H1 (cell line): ENCODE results near the gene ERGIC3. TPM values are rescaled to one million over a fixed set of nuclear protein-coding genes. Genes with fewer than 3 reads are reported as not detected.
A peak's percentile ranks its signal among the peaks of the same experiment; 100 is the strongest.

ENCODE experiments used
- CTCF ChIA-PET: fragments of 300-600 bp; sonication (Branson Sonifier 250); formaldehyde crosslinking; loops from one replicate; lab custom pipeline; 2021; ENCODE audit not compliant: partially characterized antibody; lab: Charles Lee
- POLR2A ChIA-PET: fragments of 300-600 bp; sonication (Branson Sonifier 250); formaldehyde crosslinking; loops from one replicate; lab custom pipeline; 2021; ENCODE audit warnings: inconsistent platforms; ENCODE audit not compliant: partially characterized antibody; lab: Charles Lee
- DNase-seq, 2 experiments: peaks; one replicate each; pipeline versions ENCODE4 v3.0.0 to v3.0.0-alpha.2; 2010 to 2022; ENCODE audit warnings: low spot score in 2 of 2, low read depth in 1 of 2, mixed read lengths in 1 of 2
- FAIRE-seq: peaks from 2 replicates; lab custom pipeline; 2011; peaks lifted over from hg19 to GRCh38; lab: Jason Lieb, UNC
- H2AFZ ChIP-seq: 2 replicates; pipeline ENCODE4 v1.8.1; 2012; ENCODE audit warnings: low read length, inconsistent platforms
- H2AK5ac ChIP-seq: 2 replicates; pipeline ENCODE4 v1.6.1; 2013; ENCODE audit warnings: low read depth, low read length
- H2BK120ac ChIP-seq: replicated peaks from 2 replicates; pipeline ENCODE3; 2013; ENCODE audit warnings: low read depth, low read length, inconsistent platforms
- H2BK12ac ChIP-seq: 2 replicates; pipeline ENCODE4 v1.6.1; 2013; ENCODE audit warnings: low read depth, low read length
- H2BK15ac ChIP-seq: 2 replicates; pipeline ENCODE4 v1.6.1; 2013; ENCODE audit warnings: low read length
- H2BK20ac ChIP-seq: 2 replicates; pipeline ENCODE4 v1.6.1; 2013; ENCODE audit warnings: low read length
- H2BK5ac ChIP-seq: 2 replicates; pipeline ENCODE4 v1.6.1; 2013; ENCODE audit warnings: low read depth, low read length
- H3K14ac ChIP-seq: 2 replicates; pipeline ENCODE4 v1.6.1; 2013; ENCODE audit warnings: inconsistent platforms; ENCODE audit not compliant: insufficient read length
- H3K18ac ChIP-seq: 2 replicates; pipeline ENCODE4 v1.6.1; 2013; ENCODE audit warnings: low read length; ENCODE audit errors: extremely low read depth
- H3K23ac ChIP-seq: 2 replicates; pipeline ENCODE4 v1.6.1; 2013; ENCODE audit warnings: inconsistent platforms; ENCODE audit not compliant: insufficient read length
- H3K23me2 ChIP-seq: 2 replicates; pipeline ENCODE4 v1.6.1; 2013; ENCODE audit warnings: low read depth, low read length
- H3K27ac ChIP-seq: 2 replicates; pipeline ENCODE4 v1.6.1; 2011; ENCODE audit warnings: low read depth, low read length, inconsistent platforms
- H3K27me3 ChIP-seq, 4 experiments: replicated peaks in 1 of 4; 1 replicate in 1 of 4; 2 replicates in 3 of 4; pipeline versions ENCODE4 v1.6.1 to v1.8.1; 2011 to 2013; ENCODE audit warnings: low read length in 3 of 4, mild to moderate bottlenecking in 3 of 4, inconsistent platforms in 2 of 4, mixed read lengths in 2 of 4, moderate library complexity in 1 of 4; ENCODE audit not compliant: control insufficient read depth in 3 of 4, insufficient read depth in 3 of 4; ENCODE audit errors: extremely low read depth in 1 of 4
- H3K36me3 ChIP-seq, 4 experiments: 2 replicates each; pipeline versions ENCODE4 v1.6.1 to v1.8.1; 2011 to 2013; ENCODE audit warnings: mild to moderate bottlenecking in 4 of 4, low read length in 3 of 4, moderate library complexity in 2 of 4, control low read depth in 1 of 4, inconsistent platforms in 1 of 4; ENCODE audit not compliant: insufficient read depth in 4 of 4, control insufficient read depth in 2 of 4
- H3K4ac ChIP-seq: replicated peaks from 2 replicates; pipeline ENCODE3; 2013; ENCODE audit warnings: low read length, low read depth, mixed read lengths, inconsistent platforms; ENCODE audit not compliant: insufficient read length
- H3K4me1 ChIP-seq, 4 experiments: replicated peaks in 1 of 4; 1 replicate in 1 of 4; 2 replicates in 3 of 4; pipeline versions ENCODE4 v1.6.1 to v1.8.1; 2011 to 2013; ENCODE audit warnings: low read length in 3 of 4, inconsistent platforms in 2 of 4, mixed read lengths in 1 of 4; ENCODE audit not compliant: insufficient read depth in 4 of 4, control insufficient read depth in 3 of 4
- H3K4me2 ChIP-seq, 2 experiments: 2 replicates each; pipeline versions ENCODE4 v1.6.1 to v1.8.1; 2011 to 2013; ENCODE audit warnings: low read depth in 2 of 2, low read length in 2 of 2, control low read depth in 1 of 2, inconsistent platforms in 1 of 2, mild to moderate bottlenecking in 1 of 2; ENCODE audit not compliant: insufficient read depth in 1 of 2
- H3K4me3 ChIP-seq, 4 experiments: fragments of 200-600, 300-600 bp in 1 of 4; sonication (generic), shearing (Covaris generic), sonication (Bioruptor Twin) in 1 of 4; 2 replicates each; pipeline versions ENCODE4 v1.5.1 to v1.8.1; 2011 to 2016; ENCODE audit warnings: low read length in 4 of 4, low read depth in 3 of 4, control low read depth in 2 of 4, inconsistent platforms in 2 of 4, mild to moderate bottlenecking in 2 of 4, mixed read lengths in 1 of 4, moderate library complexity in 1 of 4; ENCODE audit not compliant: insufficient read depth in 2 of 4; ENCODE audit errors: extremely low read depth in 1 of 4
- H3K56ac ChIP-seq: replicated peaks from 2 replicates; pipeline ENCODE3; 2013; ENCODE audit warnings: low read depth, mild to moderate bottlenecking, mixed read lengths, low read length, inconsistent platforms; ENCODE audit not compliant: insufficient read length
- H3K79me1 ChIP-seq: 2 replicates; pipeline ENCODE4 v1.6.1; 2013; ENCODE audit warnings: low read depth, low read length, control low read depth
- H3K79me2 ChIP-seq, 2 experiments: 2 replicates each; pipeline versions ENCODE4 v1.6.1 to v1.8.1; 2012 to 2013; ENCODE audit warnings: low read length in 2 of 2, mild to moderate bottlenecking in 2 of 2, inconsistent platforms in 1 of 2; ENCODE audit not compliant: insufficient read depth in 2 of 2, control insufficient read depth in 1 of 2
- H3K9ac ChIP-seq, 4 experiments: replicated peaks in 1 of 4; 1 replicate in 1 of 4; 2 replicates in 3 of 4; pipeline versions ENCODE4 v1.6.1 to v1.8.1; 2011 to 2013; ENCODE audit warnings: low read depth in 3 of 4, low read length in 3 of 4, control low read depth in 2 of 4, mild to moderate bottlenecking in 2 of 4, moderate library complexity in 2 of 4, inconsistent platforms in 1 of 4; ENCODE audit errors: extremely low read depth in 1 of 4
- H3K9me3 ChIP-seq, 2 experiments: 2 replicates each; pipeline versions ENCODE4 v1.6.1 to v1.8.1; 2012 to 2013; ENCODE audit warnings: mild to moderate bottlenecking in 2 of 2, moderate library complexity in 2 of 2, control low read depth in 1 of 2, inconsistent platforms in 1 of 2, low read depth in 1 of 2, low read length in 1 of 2, mixed read lengths in 1 of 2; ENCODE audit not compliant: insufficient read depth in 2 of 2
- H4K20me1 ChIP-seq, 2 experiments: replicated peaks in 1 of 2; 2 replicates each; pipeline versions ENCODE3 to v1.8.1; 2011 to 2013; ENCODE audit warnings: inconsistent platforms in 2 of 2, low read length in 2 of 2, mild to moderate bottlenecking in 1 of 2; ENCODE audit not compliant: insufficient read depth in 2 of 2, control insufficient read depth in 1 of 2
- H4K5ac ChIP-seq: 2 replicates; pipeline ENCODE4 v1.6.1; 2013; ENCODE audit warnings: low read length, low read depth, mixed read lengths, inconsistent platforms; ENCODE audit not compliant: insufficient read length
- H4K8ac ChIP-seq: 2 replicates; pipeline ENCODE4 v1.8.0; 2013; ENCODE audit warnings: mild to moderate bottlenecking, moderate library complexity, low read length, inconsistent platforms; ENCODE audit not compliant: insufficient read depth; ENCODE audit errors: extremely low read depth
- H4K91ac ChIP-seq: replicated peaks from 2 replicates; pipeline ENCODE3; 2013; ENCODE audit warnings: low read length, mixed read lengths, inconsistent platforms; ENCODE audit not compliant: insufficient read length
- BACH1 ChIP-seq: IDR thresholded peaks from 2 replicates; pipeline ENCODE4 v1.6.1; 2012; ENCODE audit warnings: low read length, improper control_type of control experiment
- CREB1 ChIP-seq: IDR thresholded peaks from 2 replicates; pipeline ENCODE4 v1.6.1; 2012; ENCODE audit warnings: inconsistent platforms
- EGR1 ChIP-seq: IDR thresholded peaks from 2 replicates; pipeline ENCODE4 v1.6.1; 2011; ENCODE audit warnings: low read depth, low read length, borderline replicate concordance
- FOSL1 ChIP-seq: IDR thresholded peaks from 2 replicates; pipeline ENCODE4 v1.6.1; 2011; ENCODE audit warnings: mild to moderate bottlenecking, low read depth, low read length, moderate library complexity; ENCODE audit not compliant: insufficient read depth
- KDM1A ChIP-seq: fragments of 200-600, 300-600 bp; sonication (generic); IDR thresholded peaks from 2 replicates; pipeline ENCODE4 v1.7.1; 2016; ENCODE audit warnings: mild to moderate bottlenecking, low read length, borderline replicate concordance
- MAFK ChIP-seq: IDR thresholded peaks from 2 replicates; pipeline ENCODE4 v1.6.1; 2012; ENCODE audit warnings: low read depth, mild to moderate bottlenecking, improper control_type of control experiment, low read length
- NRF1 ChIP-seq: IDR thresholded peaks from 2 replicates; pipeline ENCODE4 v1.6.1; 2011; ENCODE audit warnings: mild to moderate bottlenecking, low read depth, low read length, improper control_type of control experiment
- SAP30 ChIP-seq: fragments of 300-600 bp; sonication (generic); IDR thresholded peaks from 2 replicates; pipeline ENCODE4 v1.7.1; 2012; ENCODE audit warnings: low read length, moderate library complexity, mild to moderate bottlenecking, inconsistent platforms; ENCODE audit not compliant: insufficient read depth, insufficient replicate concordance
- SUZ12 ChIP-seq: fragments of 200-600 bp; sonication (generic); IDR thresholded peaks from 2 replicates; pipeline ENCODE4 v1.6.1; 2012; ENCODE audit warnings: mild to moderate bottlenecking, inconsistent platforms, low read length, moderate library complexity, mixed read lengths
- TBP ChIP-seq: IDR thresholded peaks from 2 replicates; pipeline ENCODE4 v1.6.1; 2011; ENCODE audit warnings: low read depth, low read length, improper control_type of control experiment
- YY1 ChIP-seq: IDR thresholded peaks from 2 replicates; pipeline ENCODE4 v1.6.1; 2011; ENCODE audit warnings: low read depth, mild to moderate bottlenecking, low read length
- WGBS, 2 experiments: shearing (Covaris generic) in 1 of 2; methylation state at CpG; one replicate each; pipeline versions ENCODE4 v1.1.6 to v1.1.7; 2013 to 2015; ENCODE audit warnings: low lambda C conversion rate in 2 of 2, mixed read lengths in 2 of 2, inconsistent platforms in 1 of 2, low coverage in 1 of 2, missing lambda C conversion rate in 1 of 2; ENCODE audit not compliant: insufficient replicate concordance in 2 of 2, insufficient coverage in 1 of 2, insufficient read length in 1 of 2; ENCODE audit errors: extremely low coverage in 1 of 2, missing lambda C conversion rate in 1 of 2; 5-methylcytosine and 5-hydroxymethylcytosine counted together
- polyA plus RNA-seq, 7 experiments: library from polyadenylated mRNA; depleted of rRNA in 3 of 7; stranded (reverse) in 5 of 7; unstranded in 2 of 7; fragments of >200 nt in 5 of 7; fragments of 200-250 nt in 2 of 7; gene quantifications; 1 replicate in 5 of 7; 2 replicates in 1 of 7; 4 replicates in 1 of 7; pipeline versions ENCODE4 v1.2.1 to v1.2.3, GENCODE V29; 2011 to 2013; ENCODE audit warnings: missing spikeins in 2 of 7, mixed read lengths in 2 of 7
- total RNA-seq: library from RNA; stranded (reverse); fragmentation: NEBNext Ultra II Directional; extraction: Animal tissue kit (Norgen Biotek cat#: 25700); gene quantifications from 2 replicates; pipeline ENCODE4 v1.2.1, GENCODE V29; 2021

ERGIC3 gene
- total and polyA plus RNA-seq, 2 of the 8 experiments (the other 6 are each of a cell fraction or from before 2014, with no cell fraction given): 178 to 341 TPM

- no peak for DNase-seq
Measured at GRCh38 chr20:35598899-35599775, 57.3 kb downstream of the ERGIC3 start.

More at GRCh38 chr20:35598899-35599775, 57.3 kb downstream of the ERGIC3 start:
- CTCF ChIA-PET: interaction anchor here (0.7 to 2.5 kb wide), 3 partner anchors 15 to 39 kb away, joined by 3 to 10 read pairs (median 3); no protein-coding TSS in a partner anchor
- H2BK20ac ChIP-seq: 0 out of 2 replicates have a peak overlapping the region, but pooled peaks have one; percentile 48
- peaks cover 0 to 14% (median 7%) of the 10 kb centered on the region in 4 experiments; a peak in 4 of 7 replicates for H3K4me1 ChIP-seq
- no peaks in the 10 kb centered on the region for H3K79me1 ChIP-seq
- H3K9ac ChIP-seq: no peak overlapping the region
- no peaks in the 10 kb centered on the region for H3K36me3 ChIP-seq
- H2BK12ac ChIP-seq: no peak overlapping the region
- peaks cover 0 to 2% of the 10 kb centered on the region in 2 experiments for H4K20me1 ChIP-seq
- H2BK15ac ChIP-seq: 0 out of 2 replicates have a peak overlapping the region, but pooled peaks have one; percentile 16
- TF ChIP-seq NRF1 (no peak), CREB1 (no peak), SUZ12 (no peak), SAP30 (no peak), TBP (no peak), BACH1 (no peak), FOSL1 (no peak), MAFK (no peak), KDM1A (no peak), EGR1 (no peak), YY1 (no peak)
- no peaks in the 10 kb centered on the region for H3K79me2 ChIP-seq
- H3K23me2 ChIP-seq: peaks cover 11% of the 10 kb centered on the region; the same call in 1 of the 2 replicates
- H3K4ac ChIP-seq: no peak overlapping the region
- H2AK5ac ChIP-seq: 0 out of 2 replicates have a peak overlapping the region, but pooled peaks have one; percentile 53
- no peak overlapping the region for H3K4me2 ChIP-seq
- peaks cover 6 to 46% (median 34%) of the 10 kb centered on the region in 4 experiments for H3K27me3 ChIP-seq
- no peak overlapping the region for H4K5ac ChIP-seq
- H3K18ac ChIP-seq: no peak overlapping the region
- H3K14ac ChIP-seq: no peak overlapping the region
- no peak overlapping the region for H3K4me3 ChIP-seq
- 91% methylated on average over 19 of the region's 22 CpGs; no CpG with 5 or more reads in 1 of the 2 experiments for WGBS, 2 experiments
- no peak for FAIRE-seq
- H3K27ac ChIP-seq: no peak overlapping the region
- H2AFZ ChIP-seq: no peak overlapping the region
- POLR2A ChIA-PET: interaction anchor here (0.6 to 1.9 kb wide), 6 partner anchors 10 to 355 kb away, joined by 3 to 5 read pairs (median 3); partner anchors contain the start of genes CPNE1, RBM12, RBM39 and SCAND1
- H3K23ac ChIP-seq: no peak overlapping the region
- no peak overlapping the region for H4K91ac ChIP-seq
- no peak overlapping the region for H4K8ac ChIP-seq
- H2BK5ac ChIP-seq: no peak overlapping the region
- no peak overlapping the region for H3K56ac ChIP-seq
- H3K9me3 ChIP-seq: no peaks in the 10 kb centered on the region
- H2BK120ac ChIP-seq: no peak overlapping the region
